Mesenchymal stem cell (in vitro differentiated cells and primary cell): ENCODE results near the gene DDX31.

Source experiments
- DNase-seq: peaks from one replicate; pipeline ENCODE4 v3.0.0-alpha.2; 2013
- H2AFZ ChIP-seq: one replicate; pipeline ENCODE4 v1.6.1; 2013; ENCODE audit warnings: low read depth, mild to moderate bottlenecking, control low read depth, inconsistent platforms, low read length, moderate library complexity
- H2AK5ac ChIP-seq: 2 replicates; pipeline ENCODE4 v1.6.1; 2013; ENCODE audit warnings: low read length, moderate library complexity, mild to moderate bottlenecking, inconsistent platforms; ENCODE audit not compliant: severe bottlenecking
- H2BK120ac ChIP-seq: one replicate; pipeline ENCODE4 v1.6.1; 2013; ENCODE audit warnings: low read depth, mild to moderate bottlenecking, inconsistent platforms, low read length, moderate library complexity
- H2BK12ac ChIP-seq, 2 experiments: one replicate each; pipeline ENCODE4 v1.6.1; 2013; ENCODE audit warnings: inconsistent platforms in 2 of 2, low read length in 2 of 2, mild to moderate bottlenecking in 2 of 2, moderate library complexity in 2 of 2, control low read depth in 1 of 2
- H2BK15ac ChIP-seq: one replicate; pipeline ENCODE4 v1.6.1; 2013; ENCODE audit warnings: mild to moderate bottlenecking, low read depth, inconsistent platforms; ENCODE audit not compliant: poor library complexity, severe bottlenecking
- H2BK5ac ChIP-seq: 2 replicates; pipeline ENCODE4 v1.6.1; 2013; ENCODE audit warnings: low read depth, mild to moderate bottlenecking, low read length, control low read depth, inconsistent platforms; ENCODE audit not compliant: poor library complexity, severe bottlenecking
- H3K14ac ChIP-seq, 2 experiments: one replicate each; pipeline ENCODE4 v1.6.1; 2013; ENCODE audit warnings: inconsistent platforms in 2 of 2, low read length in 2 of 2, control low read depth in 1 of 2, mild to moderate bottlenecking in 1 of 2, moderate library complexity in 1 of 2
- H3K18ac ChIP-seq, 2 experiments: one replicate each; pipeline ENCODE4 v1.6.1; 2013; ENCODE audit warnings: inconsistent platforms in 2 of 2, low read length in 2 of 2, control low read depth in 1 of 2, low read depth in 1 of 2, mild to moderate bottlenecking in 1 of 2
- H3K23ac ChIP-seq, 2 experiments: one replicate each; pipeline ENCODE4 v1.6.1; 2013; ENCODE audit warnings: inconsistent platforms in 2 of 2, low read length in 2 of 2, mild to moderate bottlenecking in 2 of 2, moderate library complexity in 2 of 2, control low read depth in 1 of 2
- H3K27ac ChIP-seq: 2 replicates; pipeline ENCODE4 v1.5.1; 2013; ENCODE audit warnings: mild to moderate bottlenecking, moderate library complexity, low read length, control low read depth, inconsistent platforms; ENCODE audit not compliant: poor library complexity, severe bottlenecking
- H3K27me3 ChIP-seq, 2 experiments: 2 replicates each; pipeline versions ENCODE4 v1.6.1 to v1.7.0; 2013; ENCODE audit warnings: low read length in 2 of 2, mild to moderate bottlenecking in 2 of 2, moderate library complexity in 2 of 2, control low read depth in 1 of 2, inconsistent platforms in 1 of 2; ENCODE audit not compliant: control insufficient read depth in 1 of 2, insufficient read depth in 1 of 2
- H3K36me3 ChIP-seq, 2 experiments: 2 replicates each; pipeline versions ENCODE4 v1.6.1 to v1.7.0; 2013; ENCODE audit warnings: low read length in 2 of 2, control low read depth in 1 of 2, inconsistent platforms in 1 of 2, low read depth in 1 of 2, mild to moderate bottlenecking in 1 of 2; ENCODE audit not compliant: insufficient read depth in 2 of 2, control insufficient read depth in 1 of 2
- H3K4ac ChIP-seq, 2 experiments: one replicate each; pipeline ENCODE4 v1.6.1; 2013; ENCODE audit warnings: inconsistent platforms in 2 of 2, low read length in 2 of 2, mild to moderate bottlenecking in 2 of 2, moderate library complexity in 2 of 2, control low read depth in 1 of 2, low read depth in 1 of 2
- H3K4me1 ChIP-seq: 2 replicates; pipeline ENCODE4 v1.6.1; 2013; ENCODE audit warnings: low read depth, low read length, control low read depth; ENCODE audit not compliant: control insufficient read depth, insufficient read depth
- H3K4me2 ChIP-seq: 2 replicates; pipeline ENCODE4 v1.6.1; 2013; ENCODE audit warnings: low read length, mild to moderate bottlenecking, inconsistent platforms; ENCODE audit not compliant: poor library complexity, severe bottlenecking
- H3K4me3 ChIP-seq, 2 experiments: 2 replicates each; pipeline versions ENCODE4 v1.5.1 to v1.7.0; 2013; ENCODE audit warnings: low read length in 2 of 2, mild to moderate bottlenecking in 2 of 2, control low read depth in 1 of 2, low read depth in 1 of 2; ENCODE audit not compliant: insufficient read depth in 1 of 2
- H3K79me1 ChIP-seq: replicated peaks from 2 replicates; pipeline ENCODE4 v1.6.1; 2013; ENCODE audit warnings: mild to moderate bottlenecking, control low read depth, low read length, inconsistent platforms; ENCODE audit not compliant: poor library complexity, severe bottlenecking
- H3K9ac ChIP-seq: 2 replicates; pipeline ENCODE4 v1.7.0; 2013; ENCODE audit warnings: mild to moderate bottlenecking, low read length, moderate library complexity
- H3K9me3 ChIP-seq: 2 replicates; pipeline ENCODE4 v1.7.0; 2013; ENCODE audit warnings: mild to moderate bottlenecking, low read length; ENCODE audit not compliant: control insufficient read depth
- H4K8ac ChIP-seq: one replicate; pipeline ENCODE4 v1.6.1; 2013; ENCODE audit warnings: inconsistent platforms, mild to moderate bottlenecking, low read length, moderate library complexity
- H4K91ac ChIP-seq: one replicate; pipeline ENCODE4 v1.6.1; 2013; ENCODE audit warnings: mild to moderate bottlenecking, low read length, inconsistent platforms
- WGBS: methylation state at CpG from one replicate; pipeline ENCODE4 v1.1.7; 2013; ENCODE audit warnings: mixed read lengths; 5-methylcytosine and 5-hydroxymethylcytosine counted together

The DDX31 gene

DNA sequence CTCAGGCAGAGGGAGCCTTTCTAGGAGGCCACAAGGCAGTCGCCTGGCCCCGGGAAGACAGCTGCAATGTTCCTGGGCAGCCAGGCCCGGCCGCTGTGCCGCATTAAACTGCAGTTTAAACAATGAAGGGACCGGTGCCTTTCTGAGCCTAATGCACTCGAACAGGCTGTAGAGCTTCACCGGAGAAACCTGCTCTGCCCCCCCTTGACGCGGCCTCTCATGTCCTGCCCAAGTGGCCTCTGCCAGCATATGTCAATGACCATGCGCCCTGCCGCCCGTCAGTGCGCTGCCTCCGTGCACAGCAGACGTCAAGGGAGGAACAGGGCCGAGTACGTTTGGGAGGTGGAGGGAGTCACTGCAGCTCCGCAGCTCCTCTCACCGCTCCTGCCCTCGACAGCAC lies 125.8 kb downstream of the DDX31 start:
- Histone ChIP-seq H3K9me3 (no peaks in the 10 kb centered on the region), H2AK5ac (no peak overlapping the region), H2AFZ (no peak overlapping the region), H3K27me3 (peaks cover 0 to 76% of the 10 kb centered on the region in 2 experiments), H3K4me3 (no peak overlapping the region), H3K4ac (no peak overlapping the region), H3K36me3 (no peaks in the 10 kb centered on the region), H2BK12ac (no peak overlapping the region), H4K91ac (no peak overlapping the region), H3K4me2 (no peak overlapping the region), H3K23ac (no peak overlapping the region), H3K14ac (no peak overlapping the region), H2BK15ac (no peak overlapping the region), H3K18ac (no peak overlapping the region), H2BK5ac (no peak overlapping the region), H3K4me1 (peaks cover 17% of the 10 kb centered on the region), H3K27ac (no peak overlapping the region), H3K9ac (no peak overlapping the region), H2BK120ac (no peak overlapping the region), H4K8ac (no peak overlapping the region), H3K79me1 (no peaks in the 10 kb centered on the region)
- DNase-seq = no peak
- WGBS = 80% methylated on average over 21 of the region's 21 CpGs

DNA sequence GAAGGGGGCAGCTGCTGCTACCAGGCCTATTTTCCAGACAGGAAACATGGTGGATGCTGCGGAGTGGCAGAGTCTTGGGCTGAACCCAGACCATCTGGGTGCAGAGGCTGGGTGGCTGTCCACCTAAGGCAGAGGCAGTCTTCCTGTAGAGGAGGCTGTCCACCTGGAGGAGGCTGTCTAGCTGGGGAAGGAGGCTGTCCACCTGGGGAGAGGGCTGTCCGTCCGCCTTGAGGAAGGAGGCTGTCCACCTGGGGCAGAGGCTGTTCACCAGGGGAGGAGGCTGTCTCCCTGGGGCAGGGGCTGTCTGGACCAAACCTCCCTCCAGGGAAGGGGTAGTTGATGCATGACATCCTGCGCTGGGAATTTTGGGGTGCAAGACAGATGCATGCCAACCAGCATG lies 126.5 kb downstream of the DDX31 start:
- H3K27ac ChIP-seq = no peak overlapping the region
- peaks cover 17% of the 10 kb centered on the region for H3K4me1 ChIP-seq
- no peak overlapping the region for H2AFZ ChIP-seq
- H3K9me3 ChIP-seq = no peaks in the 10 kb centered on the region
- H3K9ac ChIP-seq = no peak overlapping the region
- H3K23ac ChIP-seq = no peak overlapping the region
- no peak overlapping the region for H4K8ac ChIP-seq
- no peaks in the 10 kb centered on the region for H3K79me1 ChIP-seq
- H3K14ac ChIP-seq = no peak overlapping the region
- 95% methylated on average over 4 of the region's 4 CpGs for WGBS
- H3K4me2 ChIP-seq = no peak overlapping the region
- no peak overlapping the region for H2BK12ac ChIP-seq
- peaks cover 0 to 72% of the 10 kb centered on the region in 2 experiments for H3K27me3 ChIP-seq
- no peak overlapping the region for H3K18ac ChIP-seq
- H3K36me3 ChIP-seq = no peaks in the 10 kb centered on the region
- no peak overlapping the region for H4K91ac ChIP-seq
- DNase-seq = no peak
- no peak overlapping the region for H2AK5ac ChIP-seq
- no peak overlapping the region for H2BK15ac ChIP-seq
- H2BK5ac ChIP-seq = no peak overlapping the region
- H2BK120ac ChIP-seq = no peak overlapping the region
- no peak overlapping the region for H3K4ac ChIP-seq
- H3K4me3 ChIP-seq = no peak overlapping the region
